Activated B cell treated with CpG ODN at 0.5 μM for 24 hours (primary cell): Measurements from ENCODE around the gene GSC2. TPM values are rescaled to one million over a fixed set of nuclear protein-coding genes. Genes with fewer than 3 reads are reported as not detected.

Experiments
- ATAC-seq: fragments of 200-7000 bp; cut with Tn5 transposase; one replicate; pipeline ENCODE4 v1.10.0; 2021; ENCODE audit warnings: low read depth, mild to moderate bottlenecking, moderate library complexity
- CTCF ChIA-PET: fragments of 350-600 bp; sonication (Branson Sonifier 250); formaldehyde crosslinking; loops from one replicate; lab custom pipeline; 2021; ENCODE audit warnings: antibody characterized with exemption; lab: Charles Lee
- POLR2A ChIA-PET: fragments of 350-600 bp; sonication (Branson Sonifier 250); formaldehyde crosslinking; loops from one replicate; lab custom pipeline; 2021; ENCODE audit warnings: antibody characterized with exemption; lab: Charles Lee
- DNase-seq: peaks from one replicate; pipeline ENCODE4 v3.0.0; 2022
- H3K27ac Mint-ChIP-seq: one replicate; pipeline ENCODE4 v1.8.0; 2020; ENCODE audit warnings: mixed read lengths
- H3K27me3 Mint-ChIP-seq: one replicate; pipeline ENCODE4 v1.8.0; 2021; ENCODE audit warnings: mixed read lengths
- H3K36me3 Mint-ChIP-seq: one replicate; pipeline ENCODE4 v1.8.0; 2021; ENCODE audit warnings: low read depth, mixed read lengths
- H3K4me1 Mint-ChIP-seq: one replicate; pipeline ENCODE4 v1.8.0; 2021; ENCODE audit warnings: mixed read lengths
- H3K4me3 Mint-ChIP-seq: one replicate; pipeline ENCODE4 v1.8.0; 2020; ENCODE audit warnings: mild to moderate bottlenecking, mixed read lengths
- H3K9me3 Mint-ChIP-seq: one replicate; pipeline ENCODE4 v1.8.0; 2020; ENCODE audit warnings: mixed read lengths
- CTCF ChIP-seq: fragments of 200-600 bp; IDR thresholded peaks from one replicate; pipeline ENCODE4 v1.8.0; 2022; ENCODE audit warnings: antibody characterized with exemption, mild to moderate bottlenecking
- intact Hi-C: fragments of 100-400 bp; cut with micrococcal nuclease; formaldehyde crosslinking; loops from one replicate; pipeline ENCODE4 v1.15.1; 2024
- total RNA-seq: library from RNA; stranded (reverse); gene quantifications from 2 replicates; pipeline ENCODE4 v1.2.3, GENCODE V29; 2022

GSC2 gene
- total RNA-seq, 1 donor from 2014 or later = not detected

- intact Hi-C loops = no loop called here
- CTCF ChIA-PET = no interaction called here
- Mint-ChIP-seq H3K4me3 (no peak overlapping the region), H3K4me1 (no peaks in the 10 kb centered on the region), H3K9me3 (no peaks in the 10 kb centered on the region), H3K27ac (no peak overlapping the region), H3K36me3 (peaks cover 87% of the 10 kb centered on the region), H3K27me3 (no peaks in the 10 kb centered on the region)
- TF ChIP-seq CTCF = no peak
- no peak for DNase-seq
- POLR2A ChIA-PET = interaction anchor here (1.0 kb wide), 1 partner anchor 15 kb away, joined by 3 read pairs; the partner anchor contains the start of gene DGCR2
- no peak for ATAC-seq
These were observed 13.2 kb downstream of the GSC2 start for GRCh38 chr22:19136915-19137314.

GRCh38 chr22:19134874-19135273 is 15.2 kb downstream of the GSC2 start:
- Mint-ChIP-seq H3K4me3 (no peak overlapping the region), H3K36me3 (peaks cover 77% of the 10 kb centered on the region), H3K27me3 (no peaks in the 10 kb centered on the region), H3K27ac (no peak overlapping the region), H3K4me1 (no peaks in the 10 kb centered on the region), H3K9me3 (no peaks in the 10 kb centered on the region)
- ChIA-PET POLR2A (no interaction called here), CTCF (no interaction called here)
- no peak for TF ChIP-seq CTCF
- DNase-seq = no peak
- no peak for ATAC-seq
- intact Hi-C loops = no loop called here

- Mint-ChIP-seq H3K4me3 (no peak overlapping the region), H3K36me3 (peaks cover 71% of the 10 kb centered on the region), H3K27ac (no peak overlapping the region), H3K9me3 (no peaks in the 10 kb centered on the region), H3K4me1 (no peaks in the 10 kb centered on the region), H3K27me3 (no peaks in the 10 kb centered on the region)
- ChIA-PET CTCF (no interaction called here), POLR2A (no interaction called here)
- ATAC-seq (no peak), DNase-seq (no peak)
- no peak for TF ChIP-seq CTCF
- intact Hi-C loops = no loop called here
These were observed 15.8 kb downstream of the GSC2 start for GRCh38 chr22:19134176-19134831.

- TF ChIP-seq CTCF = no peak
- H3K27me3 Mint-ChIP-seq = no peaks in the 10 kb centered on the region
- no peak for ATAC-seq
- H3K36me3 Mint-ChIP-seq = peaks cover 64% of the 10 kb centered on the region
- H3K27ac Mint-ChIP-seq = no peak overlapping the region
- POLR2A ChIA-PET = no interaction called here
- CTCF ChIA-PET = no interaction called here
- H3K4me1 Mint-ChIP-seq = no peaks in the 10 kb centered on the region
- no peaks in the 10 kb centered on the region for H3K9me3 Mint-ChIP-seq
- H3K4me3 Mint-ChIP-seq = no peak overlapping the region
- no peak for DNase-seq
- intact Hi-C loops = no loop called here
These were observed 16.5 kb downstream of the GSC2 start for GRCh38 chr22:19133561-19133960.

- ATAC-seq = no peak
- TF ChIP-seq CTCF = no peak
- POLR2A ChIA-PET = no interaction called here
- Mint-ChIP-seq H3K4me3 (no peak overlapping the region), H3K36me3 (peaks cover 62% of the 10 kb centered on the region), H3K27me3 (no peaks in the 10 kb centered on the region), H3K4me1 (no peaks in the 10 kb centered on the region), H3K9me3 (no peaks in the 10 kb centered on the region), H3K27ac (no peak overlapping the region)
- CTCF ChIA-PET = no interaction called here
- no peak for DNase-seq
- intact Hi-C loops = no loop called here
These were observed 17.2 kb downstream of the GSC2 start for GRCh38 chr22:19132693-19133400.
